ENCODE data around the gene RHCG.

- TF ChIP-seq CTCF (conservative IDR thresholded peaks at IDR 0.05; ENCODE audit: low read depth, low read length): no peak
- TF ChIP-seq EZH2 (IDR thresholded peaks at IDR 0.05; ENCODE audit: low read length, unreplicated experiment): no peak
- TF ChIP-seq EZH2phosphoT487 (IDR thresholded peaks at IDR 0.05; ENCODE audit: borderline replicate concordance, low read length): no peak
Observed at GRCh38 chr15:89496155-89497098, at the start of gene RHCG.
